GM19240 (cell line): ENCODE measurements around the gene CYFIP2.

Experiments
- DNase-seq: peaks from one replicate; pipeline ENCODE4 v3.0.0; 2011; ENCODE audit warnings: low spot score; ENCODE audit not compliant: insufficient read length

The CYFIP2 gene

DNA sequence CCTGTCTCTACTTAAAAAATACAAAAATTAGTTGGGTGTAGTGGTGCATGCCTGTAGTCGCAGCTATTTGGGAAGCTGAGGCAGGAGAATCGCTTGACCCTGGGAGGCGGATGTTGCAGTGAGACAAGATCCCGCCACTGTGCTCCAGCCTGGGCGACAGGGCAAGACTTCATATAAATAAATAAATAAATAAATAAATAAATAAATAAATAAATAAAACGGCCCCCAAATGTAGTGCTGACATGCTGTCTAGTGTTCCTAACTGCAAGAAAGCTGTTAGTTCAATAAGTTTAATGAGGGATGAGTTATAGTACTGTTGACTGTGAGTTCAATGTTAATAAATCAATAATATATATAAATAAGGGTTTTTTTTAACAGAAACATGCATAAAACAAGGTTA lies 7.5 kb upstream of the CYFIP2 start:
- no peak for DNase-seq

DNA sequence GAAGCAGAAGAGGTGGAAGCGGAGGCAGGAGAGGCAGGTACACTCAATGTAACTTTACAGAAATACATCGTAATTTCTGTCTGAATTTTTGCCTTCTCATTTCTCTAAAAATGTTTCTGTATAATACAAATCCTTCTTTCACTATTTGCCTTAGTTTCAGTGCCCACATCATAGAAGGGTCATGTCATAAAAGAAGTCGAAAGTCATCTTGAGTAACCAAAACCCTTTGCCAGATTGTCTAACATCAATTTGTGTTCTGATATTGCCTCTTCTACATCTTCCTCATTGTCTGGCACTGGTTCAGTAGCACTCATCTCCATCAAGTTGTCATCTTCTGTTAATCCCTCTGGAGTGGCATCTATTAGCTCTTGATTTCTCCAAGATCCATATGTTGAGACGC lies 6.2 kb upstream of the CYFIP2 start:
- DNase-seq: no peak

DNA sequence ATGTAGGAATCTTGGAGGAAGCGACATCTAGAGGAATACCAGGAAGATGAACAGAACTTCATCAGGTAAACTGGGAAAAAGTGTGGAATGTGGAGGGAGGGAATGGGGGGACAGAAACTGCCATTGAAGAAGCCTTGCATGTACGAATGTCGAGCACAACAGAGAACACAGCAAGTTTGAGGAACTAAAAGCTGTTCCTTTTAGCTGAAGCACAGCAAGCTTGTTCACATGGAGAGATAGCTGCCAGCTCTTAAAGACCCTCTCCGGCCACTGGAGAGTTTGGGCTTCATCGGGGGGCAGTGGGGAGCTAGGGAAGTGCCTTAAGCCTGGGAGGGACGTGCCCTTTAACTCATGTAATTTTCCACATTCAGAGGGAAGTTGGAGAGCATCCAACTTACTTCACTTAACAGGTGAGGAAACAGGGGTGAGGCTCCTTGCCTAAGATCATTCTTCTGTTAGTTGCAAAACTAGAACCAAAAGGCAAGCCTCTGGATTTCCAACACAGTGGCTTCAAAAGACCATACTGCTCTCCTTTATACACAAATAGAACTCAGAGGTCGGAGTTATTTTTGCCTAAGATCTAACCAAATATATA lies 2.3 kb upstream of the CYFIP2 start:
- no peak for DNase-seq

DNA sequence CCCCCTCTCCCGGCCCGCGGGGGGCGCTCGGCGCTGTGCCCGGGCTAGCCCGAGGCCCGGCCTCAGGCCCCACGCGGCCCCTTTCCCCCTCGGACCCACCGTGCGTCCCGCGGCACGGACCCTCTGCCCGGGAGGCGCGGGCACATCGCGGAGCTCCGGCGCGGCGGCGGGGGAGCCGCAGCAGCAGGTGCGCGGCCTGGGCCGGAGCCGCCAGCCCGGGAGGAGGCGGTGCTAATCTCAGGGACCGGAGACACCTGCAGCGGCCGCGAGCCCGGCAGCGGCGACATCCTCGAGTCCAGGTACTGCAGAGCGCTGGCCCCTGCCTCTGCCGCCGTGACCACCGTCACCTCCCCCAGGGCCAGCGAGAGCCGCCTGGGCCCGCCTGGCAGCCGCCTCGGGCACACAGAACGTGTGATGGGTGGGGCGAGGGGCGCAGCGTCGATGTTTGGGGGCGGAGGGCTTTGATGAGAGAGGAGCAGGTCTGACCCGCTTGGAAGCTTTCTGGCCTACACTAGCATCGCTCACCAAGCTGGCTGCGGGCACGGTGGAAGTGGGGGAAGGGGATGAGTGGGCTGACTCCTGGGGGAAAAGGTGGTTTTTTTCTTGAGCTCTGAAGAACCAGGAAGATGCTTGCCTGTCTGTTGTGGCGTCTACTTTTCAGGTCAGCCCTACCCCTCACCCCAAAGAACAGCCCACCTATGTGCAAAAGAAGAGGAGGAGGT lies 524 bp downstream of the CYFIP2 start:
- DNase-seq: no peak

DNA sequence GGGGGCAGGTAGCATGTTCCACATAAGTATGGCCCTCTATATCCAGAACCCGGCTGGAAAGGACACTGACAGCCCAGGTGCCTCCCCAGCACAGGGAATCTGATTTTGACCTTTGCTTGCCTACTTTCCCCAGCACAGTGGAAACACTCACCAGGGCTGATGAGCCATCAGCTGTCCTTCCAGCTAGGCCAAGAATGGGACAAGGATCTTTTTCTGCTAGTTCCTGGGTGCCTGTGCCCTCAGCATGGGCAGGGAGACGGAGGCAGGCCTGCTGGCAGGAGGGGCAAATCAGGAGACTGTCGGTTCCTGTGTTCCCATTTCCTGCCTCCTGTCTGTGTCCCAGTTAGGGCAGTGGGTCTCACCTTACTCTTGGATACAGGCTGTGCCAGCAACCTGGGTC lies 1.1 kb downstream of the CYFIP2 start:
- DNase-seq: no peak

DNA sequence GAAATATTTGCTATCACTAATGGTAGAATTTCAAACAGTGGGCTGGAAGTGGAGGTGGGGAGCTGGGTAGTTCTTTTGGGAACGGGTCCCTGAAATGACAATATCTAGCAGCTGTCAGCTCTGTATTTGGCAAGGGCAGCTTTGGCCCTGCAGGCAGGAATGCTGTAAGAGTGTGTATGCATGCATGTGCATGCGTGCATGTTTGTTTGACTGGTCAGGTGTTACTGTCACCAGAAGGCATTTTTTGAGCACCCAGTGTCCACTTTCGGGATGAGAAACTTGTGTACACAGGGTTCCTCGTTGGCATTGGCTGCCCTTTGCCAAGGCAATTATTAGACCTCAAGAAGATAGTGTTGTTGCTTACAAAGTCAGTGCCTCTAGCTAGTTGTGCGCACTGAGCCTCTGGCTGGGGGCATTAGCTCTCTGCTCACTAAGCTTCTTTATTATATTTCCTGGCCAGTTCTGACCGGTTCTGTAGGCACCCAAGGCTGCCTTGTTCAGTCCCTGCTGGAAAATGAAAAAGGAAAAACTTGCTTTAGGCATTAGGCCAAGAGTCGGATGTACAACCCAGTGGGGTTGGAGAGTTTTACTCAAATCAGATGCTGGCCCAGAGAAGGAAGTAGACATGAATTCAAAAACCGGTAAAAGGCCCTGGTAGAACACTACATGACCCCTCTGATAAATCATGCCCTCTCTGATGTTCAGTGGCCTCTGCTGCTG lies 2.0 kb downstream of the CYFIP2 start:
- DNase-seq: no peak

DNA sequence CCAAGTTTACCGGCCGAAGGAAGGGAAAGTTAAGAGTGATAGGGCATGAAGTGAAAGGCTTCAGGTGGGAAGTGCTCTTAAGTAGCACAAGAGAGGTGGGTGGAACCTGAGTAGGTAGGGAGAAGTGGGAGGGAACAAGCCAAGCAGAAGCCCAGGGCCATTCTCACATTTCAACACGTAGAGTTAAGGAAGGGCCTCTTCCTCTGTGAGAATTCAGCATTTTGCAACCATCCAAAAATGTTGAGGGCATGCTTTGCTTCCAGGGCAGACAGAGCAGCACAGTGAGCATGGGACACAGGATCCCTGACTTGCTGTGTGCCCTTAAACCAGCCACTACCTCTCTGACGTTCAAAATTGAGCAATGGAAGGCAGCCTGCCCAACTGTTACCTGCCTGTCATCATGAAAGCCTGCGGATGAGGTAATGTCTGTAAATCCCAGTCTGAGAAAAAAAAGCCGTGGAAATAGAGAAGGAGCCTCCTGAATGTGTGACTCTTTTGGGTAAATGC lies 3.3 kb downstream of the CYFIP2 start:
- no peak for DNase-seq

DNA sequence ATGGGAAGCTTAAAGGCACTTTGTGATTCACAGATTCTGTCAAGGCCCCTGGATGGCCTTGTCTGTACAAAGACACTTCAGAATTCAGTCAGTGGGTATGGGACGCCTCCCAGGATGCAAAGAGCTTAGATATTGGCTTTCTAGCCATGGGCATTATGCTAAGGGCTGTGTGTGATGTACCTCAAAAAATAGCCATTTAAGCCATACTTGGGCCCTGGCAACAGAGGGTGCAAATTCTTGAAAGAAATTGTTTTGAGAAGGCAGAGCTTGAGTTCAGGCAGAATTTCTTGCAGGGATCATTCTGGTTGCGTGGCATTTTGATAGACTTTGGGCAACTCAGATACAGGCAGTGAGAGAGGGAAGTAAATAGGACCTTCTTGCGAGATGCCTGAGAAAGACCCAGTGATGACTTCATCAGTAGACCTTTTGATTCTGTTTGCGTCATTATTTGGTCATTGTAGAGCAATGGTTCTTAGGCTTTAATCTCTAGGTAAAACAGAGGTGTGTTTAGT lies 3.9 kb downstream of the CYFIP2 start:
- DNase-seq: no peak

DNA sequence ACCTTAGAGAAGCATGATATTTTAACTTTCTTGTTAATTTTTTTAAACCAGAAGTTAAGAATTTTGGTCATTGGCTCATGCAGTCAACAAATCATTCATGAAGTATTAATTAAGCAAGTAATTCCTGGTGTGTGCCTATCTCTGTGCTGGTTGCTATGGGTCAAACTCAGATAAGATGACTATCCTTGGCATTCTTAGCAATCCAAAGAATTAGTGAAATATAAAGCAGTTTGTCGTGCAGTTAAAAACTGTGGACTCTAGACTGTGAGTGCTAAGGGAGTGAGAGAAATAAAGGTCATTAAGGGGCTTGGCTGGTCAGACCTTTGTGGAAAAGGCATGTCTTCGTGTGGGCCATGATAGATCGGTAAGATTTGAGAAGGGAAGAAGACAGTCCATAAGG lies 4.8 kb downstream of the CYFIP2 start:
- DNase-seq: no peak

DNA sequence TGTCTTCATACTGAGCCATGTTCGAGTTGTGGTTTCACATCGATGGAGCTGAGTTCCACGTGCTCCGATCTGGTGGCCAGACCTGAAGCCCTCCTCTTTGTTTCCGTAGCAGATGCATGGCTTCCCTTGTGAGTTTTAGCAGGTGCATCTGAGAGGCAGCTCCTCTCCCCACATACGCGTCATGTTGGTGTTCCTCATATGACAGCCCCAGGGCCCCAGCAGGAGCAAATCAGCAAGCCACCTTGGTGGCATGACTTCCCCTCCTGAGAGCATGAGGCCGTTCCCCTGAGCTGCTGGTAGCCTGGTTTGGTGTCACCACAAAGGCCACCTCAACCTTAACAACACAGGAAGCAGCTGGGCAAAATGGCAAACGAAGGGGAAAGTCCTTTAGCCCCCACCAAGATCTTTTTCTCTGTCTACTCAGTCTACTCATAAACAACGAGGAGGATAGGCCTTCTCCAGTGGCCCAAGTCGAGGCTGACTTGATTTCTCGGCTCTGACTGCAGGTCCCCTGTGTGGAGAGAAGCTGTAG lies 5.9 kb downstream of the CYFIP2 start:
- peak; percentile 54 for DNase-seq

DNA sequence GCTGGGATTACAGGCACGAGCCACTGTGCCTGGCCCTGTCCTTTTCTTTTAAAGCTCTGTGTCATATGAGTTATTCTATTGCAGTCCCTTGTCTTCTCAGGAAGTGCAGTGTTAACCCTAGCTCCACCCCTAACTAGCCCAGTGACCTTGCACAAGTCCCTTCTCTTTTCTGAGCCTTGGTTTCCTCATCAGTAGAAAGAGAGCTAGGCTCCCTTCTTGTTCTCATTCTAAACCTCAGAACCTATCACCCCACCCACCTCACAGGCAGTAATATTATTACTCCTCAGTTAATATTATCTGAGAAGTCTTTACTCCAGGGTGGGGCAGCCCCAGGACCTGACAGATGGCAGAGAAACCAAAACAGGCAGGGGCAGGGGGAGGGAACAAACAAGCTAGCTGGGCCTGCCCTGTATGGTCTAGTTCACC lies 7.2 kb downstream of the CYFIP2 start:
- no peak for DNase-seq

DNA sequence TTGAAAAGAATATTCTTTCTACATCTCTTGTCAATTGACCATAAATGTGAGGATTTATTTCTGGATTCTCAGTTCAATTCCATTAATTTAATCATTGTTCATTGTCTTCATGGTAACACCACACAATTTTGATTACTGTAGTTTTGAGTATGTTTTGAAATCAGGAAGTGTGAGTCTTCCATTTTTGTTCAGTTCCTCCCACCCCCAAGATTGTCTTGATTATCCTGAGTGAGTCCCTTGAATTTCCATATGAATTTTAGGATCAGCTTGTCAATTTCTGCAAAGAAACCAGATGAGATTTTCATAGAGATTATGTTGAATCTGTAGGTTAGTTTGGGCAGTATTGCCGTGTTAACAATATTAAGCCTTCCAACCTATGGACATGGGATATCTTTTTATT lies 9.5 kb downstream of the CYFIP2 start:
- DNase-seq: no peak

DNA sequence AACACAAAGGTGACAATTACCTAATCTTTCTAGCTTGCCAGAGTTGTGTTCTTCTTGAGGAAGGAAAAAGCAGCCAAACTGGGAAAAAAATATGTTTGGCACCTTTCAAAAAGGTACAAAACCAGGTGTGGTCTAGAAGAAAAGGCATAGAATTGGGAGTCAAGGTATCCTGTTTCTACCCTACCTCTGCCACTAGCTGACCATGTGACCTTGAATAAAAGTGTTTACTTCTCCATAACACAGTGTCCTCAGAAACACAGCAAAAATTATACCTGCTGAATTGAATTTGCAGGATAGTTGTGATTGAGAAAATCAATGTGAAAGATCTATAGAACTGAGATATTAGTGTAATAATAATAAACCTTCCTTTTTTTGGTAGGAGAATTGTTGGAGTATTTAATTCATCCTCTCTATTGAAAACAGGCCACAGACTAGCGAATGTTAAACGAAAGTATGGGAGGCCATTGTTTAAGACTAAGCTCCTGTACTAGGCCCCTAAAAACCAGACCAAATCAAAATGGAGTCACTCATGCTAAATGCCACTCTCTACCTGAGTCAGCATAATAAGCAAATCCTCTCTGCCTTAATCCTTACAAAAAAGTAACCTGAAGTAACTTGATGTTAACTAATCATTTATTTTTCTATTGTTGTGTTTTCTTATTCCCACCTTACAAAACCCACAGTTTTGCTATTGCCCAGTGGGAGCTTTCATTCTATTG lies 12.6 kb downstream of the CYFIP2 start:
- DNase-seq: no peak

DNA sequence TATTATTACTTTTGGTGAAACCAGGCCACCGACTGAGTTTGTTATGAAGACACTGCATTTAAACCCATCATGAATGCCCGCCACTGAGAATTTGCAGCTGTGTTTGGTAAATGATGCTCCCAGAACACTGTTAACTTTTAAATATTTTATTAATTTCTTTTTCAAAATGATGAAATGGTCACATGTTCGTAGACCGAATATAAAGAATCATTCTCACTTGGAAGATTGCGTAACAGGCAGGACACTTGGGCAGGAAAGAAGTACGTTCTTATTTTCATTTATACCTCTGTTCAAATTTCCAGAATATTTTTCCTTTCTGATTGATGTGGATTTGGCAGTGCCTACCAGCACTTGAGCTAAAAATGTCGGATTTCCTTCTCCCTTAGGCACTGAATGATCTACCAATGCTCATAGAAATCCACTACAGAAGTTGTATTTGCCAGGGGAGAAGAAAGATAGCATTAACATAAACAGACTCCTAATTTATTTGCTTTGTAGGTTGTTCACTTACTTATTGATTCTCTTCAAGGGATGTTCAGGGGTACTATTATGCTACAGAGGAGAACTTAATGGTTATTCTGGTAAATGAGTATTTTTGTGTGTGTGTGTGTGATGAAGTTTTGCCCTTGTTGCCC lies 13.8 kb downstream of the CYFIP2 start:
- no peak for DNase-seq

DNA sequence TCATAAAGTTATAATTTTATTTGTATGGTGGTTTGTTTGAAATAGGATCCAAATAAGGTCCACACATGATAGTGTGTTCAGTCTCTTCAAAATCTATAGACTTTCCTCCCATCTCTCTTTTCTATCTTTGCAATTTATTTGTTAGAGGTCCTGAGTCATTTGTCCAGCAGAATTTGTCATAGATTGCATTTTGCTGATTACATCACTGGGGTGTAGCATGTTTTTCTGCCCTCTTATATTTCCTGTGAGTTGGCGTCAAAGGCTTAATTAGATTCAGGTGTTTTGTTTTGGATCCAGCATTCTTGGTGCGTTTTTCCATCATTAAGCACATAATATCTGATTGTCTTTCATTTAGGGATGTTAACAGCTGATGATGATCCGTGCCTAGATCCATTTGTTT lies 15.0 kb downstream of the CYFIP2 start:
- DNase-seq: no peak

DNA sequence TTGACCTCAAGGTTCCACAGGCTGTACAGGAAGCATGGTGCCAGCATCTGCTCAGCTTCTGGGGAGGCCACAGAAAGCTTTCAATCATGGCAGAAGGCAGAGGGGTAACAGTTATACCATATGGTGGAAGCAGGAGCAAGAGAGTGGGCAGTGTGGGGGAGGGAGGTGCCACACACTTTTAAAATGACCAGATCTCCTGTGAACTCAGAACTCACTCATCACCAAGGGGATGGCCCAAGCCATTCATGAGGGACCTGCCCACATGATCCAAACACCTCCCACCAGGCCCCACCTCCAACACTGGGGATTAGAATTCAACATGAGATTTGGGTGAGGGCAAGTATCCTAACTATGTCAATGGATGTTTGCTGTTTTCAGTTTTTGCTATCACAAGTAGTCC lies 16.2 kb downstream of the CYFIP2 start:
- DNase-seq: no peak

DNA sequence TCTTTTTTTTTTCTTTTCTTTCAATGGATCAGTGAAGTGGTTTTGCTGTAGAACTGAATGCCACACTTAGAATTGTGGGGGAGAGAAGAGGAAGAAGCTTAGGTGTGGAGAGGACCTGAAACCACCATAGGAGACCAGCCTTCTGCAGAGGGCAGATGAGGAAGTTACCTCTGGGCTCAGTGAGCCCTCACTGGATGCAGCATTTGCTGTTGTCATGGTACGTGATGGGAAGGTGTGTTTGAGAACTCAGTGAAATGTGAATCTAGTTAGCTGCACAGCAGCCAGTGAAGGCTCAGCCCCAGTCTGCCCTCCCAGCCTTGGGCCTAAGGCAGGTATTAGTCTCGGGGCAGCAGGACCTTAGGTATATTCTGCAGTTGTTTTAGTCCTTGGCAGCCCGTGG lies 17.5 kb downstream of the CYFIP2 start:
- DNase-seq: no peak

DNA sequence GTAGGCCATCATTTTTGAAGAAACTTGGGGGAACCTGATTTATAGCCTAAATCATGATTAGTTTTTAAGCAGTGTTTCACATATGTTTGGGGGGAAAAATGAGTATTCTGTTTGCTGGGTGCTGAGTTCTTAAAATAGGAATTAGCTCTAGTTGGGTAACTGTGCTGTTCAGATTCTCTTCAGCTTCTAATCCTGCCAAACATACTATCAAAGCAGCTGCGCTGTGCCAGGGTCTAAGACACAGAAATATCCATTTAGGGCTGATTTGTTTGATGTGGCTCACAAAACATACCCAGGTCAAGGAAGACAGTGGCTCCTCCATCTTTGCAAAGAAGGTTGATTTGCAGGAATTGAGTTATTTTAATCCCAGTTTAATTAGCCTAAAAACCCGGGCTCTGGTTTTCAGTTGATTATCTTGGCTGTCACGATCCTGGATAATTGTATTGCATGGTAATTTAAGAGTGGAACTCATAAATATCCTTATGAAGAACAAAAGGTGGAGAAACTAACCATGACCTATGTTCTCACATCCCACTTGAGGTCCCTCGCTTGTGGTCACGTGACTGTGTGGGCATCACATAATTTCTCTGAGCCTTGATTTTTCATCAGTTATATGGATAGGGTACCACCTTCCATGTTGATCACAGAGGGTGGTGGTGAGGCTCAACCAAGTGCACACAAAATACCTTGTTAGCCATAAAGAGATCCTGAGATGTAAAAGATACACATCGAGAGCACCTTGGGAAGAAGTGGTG lies 18.7 kb downstream of the CYFIP2 start:
- no peak for DNase-seq

DNA sequence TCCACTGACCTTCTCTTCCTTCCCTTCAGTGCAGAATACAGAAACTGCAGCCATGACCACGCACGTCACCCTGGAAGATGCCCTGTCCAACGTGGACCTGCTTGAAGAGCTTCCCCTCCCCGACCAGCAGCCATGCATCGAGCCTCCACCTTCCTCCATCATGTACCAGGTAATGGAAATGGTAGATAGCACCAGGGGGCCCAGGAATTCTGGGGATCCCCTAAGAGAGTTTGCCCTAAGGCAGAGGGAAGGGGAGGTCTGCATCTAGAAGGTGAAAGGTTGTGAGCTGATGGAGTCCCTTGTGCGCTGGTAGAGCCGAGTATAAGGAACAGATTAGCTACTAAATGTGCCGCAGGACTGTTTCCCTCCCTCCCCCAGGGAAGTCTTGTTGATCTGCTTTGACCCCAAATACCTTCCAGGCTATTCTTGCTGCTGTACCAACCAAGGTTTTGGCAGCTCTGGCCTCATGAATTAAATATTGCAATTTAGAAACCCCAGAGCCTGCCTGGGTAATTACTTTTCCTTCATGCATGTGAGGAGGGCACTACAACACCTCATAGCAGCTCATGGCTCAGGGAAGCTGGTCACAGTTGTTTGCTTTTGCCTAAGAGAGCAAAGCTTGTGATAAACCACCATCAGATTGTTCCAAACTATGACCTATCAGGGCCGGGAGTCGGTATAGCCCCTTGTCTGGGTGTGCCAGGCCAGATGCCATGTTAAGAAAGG lies 19.6 kb downstream of the CYFIP2 start:
- no peak for DNase-seq
